HG03342 (cell line): ENCODE measurements around the gene RFXAP.

Experiments
- ATAC-seq: cut with Tn5 transposase; IDR thresholded peaks from one replicate; pipeline ENCODE4 v1.9.1; 2021; ENCODE audit warnings: mild to moderate bottlenecking, moderate library complexity; ENCODE audit not compliant: unreplicated experiment

RFXAP gene

DNA sequence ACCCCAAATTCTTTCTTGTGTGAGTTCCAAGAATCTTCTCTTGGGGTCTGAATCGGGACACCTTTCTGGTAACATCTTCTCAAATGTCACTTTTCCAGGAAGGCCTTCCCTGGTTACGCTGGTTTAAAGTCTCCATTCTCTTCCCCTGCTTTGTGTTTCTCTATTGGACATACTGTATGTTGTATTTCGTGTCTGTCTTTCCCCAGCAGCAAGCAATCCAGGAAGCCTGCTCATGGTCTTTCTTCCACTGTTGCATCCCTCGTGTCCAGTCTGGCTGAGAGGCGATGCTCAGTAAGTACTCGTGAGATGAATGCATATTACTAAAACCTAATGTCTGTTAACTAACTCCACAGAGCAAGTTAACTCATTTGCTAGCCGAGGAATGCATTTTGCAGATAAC lies 43.7 kb downstream of the RFXAP start:
- ATAC-seq, result no peak

DNA sequence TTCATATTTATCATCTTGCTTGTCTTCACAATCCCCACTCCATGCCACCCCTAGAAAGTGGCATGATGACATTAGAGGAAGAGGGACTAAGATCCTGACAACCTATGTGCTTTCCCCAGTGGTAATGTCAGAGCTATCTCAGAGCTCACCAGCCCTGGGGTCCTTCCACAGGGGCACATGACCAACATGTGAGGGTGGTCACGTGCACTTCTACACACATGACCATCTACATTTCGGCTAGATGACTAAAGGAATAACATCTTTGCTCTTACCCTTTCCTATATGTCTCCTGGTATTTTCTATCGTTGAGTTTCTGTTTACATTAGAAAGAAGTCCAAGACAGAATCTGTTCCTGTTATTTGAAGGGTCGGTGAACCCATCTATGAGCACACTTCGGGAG lies 46.2 kb downstream of the RFXAP start:
- ATAC-seq, result no peak

DNA sequence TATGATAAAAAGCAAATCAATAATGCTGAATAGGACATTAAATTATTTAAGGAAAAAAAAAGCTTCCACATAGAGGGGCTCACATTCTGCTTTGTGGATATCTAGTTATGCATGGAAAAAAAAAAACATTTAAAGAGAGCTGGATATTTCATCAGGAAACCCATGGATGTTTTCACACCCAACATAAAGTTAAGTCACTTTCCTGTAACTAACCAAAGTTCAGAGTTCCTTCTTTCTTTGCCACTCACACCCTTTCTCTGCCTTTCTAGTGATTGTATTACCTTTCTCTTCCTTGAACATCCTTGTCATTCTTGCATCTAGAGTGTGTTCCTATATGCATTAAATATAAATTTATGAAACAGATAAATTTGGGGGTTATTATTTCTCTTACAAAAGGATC lies 47.2 kb downstream of the RFXAP start:
- ATAC-seq, result no peak

DNA sequence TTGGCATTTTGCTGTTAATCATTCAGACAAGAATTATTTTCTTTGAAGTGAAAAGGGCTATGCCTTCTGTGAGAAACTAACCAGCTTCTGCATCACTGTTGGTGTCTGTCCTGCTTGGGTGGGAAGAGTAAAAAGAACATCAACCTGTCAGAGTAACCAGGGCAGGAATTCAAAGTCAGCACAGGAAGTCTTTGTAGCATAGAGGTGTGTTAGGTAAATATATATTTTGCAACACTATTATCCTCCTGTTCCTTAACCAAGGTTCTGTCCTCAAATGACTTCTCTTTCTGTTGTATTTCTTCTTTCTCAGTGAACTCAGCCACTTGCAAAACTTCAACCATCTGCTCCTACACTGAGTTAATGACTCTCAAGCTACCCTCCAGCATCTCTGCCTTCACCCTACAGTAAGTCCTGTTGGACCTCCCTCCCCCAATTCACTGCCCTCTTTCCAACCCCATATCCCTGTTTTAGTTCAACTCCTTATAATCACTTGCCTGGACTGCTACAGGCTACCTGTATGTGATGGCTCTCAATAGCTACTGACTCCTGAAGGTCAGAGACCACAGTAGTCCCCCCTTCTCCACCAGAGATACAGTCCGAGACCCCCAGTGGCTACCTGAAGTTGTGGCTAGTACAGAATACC lies 51.1 kb downstream of the RFXAP start:
- ATAC-seq, result no peak

DNA sequence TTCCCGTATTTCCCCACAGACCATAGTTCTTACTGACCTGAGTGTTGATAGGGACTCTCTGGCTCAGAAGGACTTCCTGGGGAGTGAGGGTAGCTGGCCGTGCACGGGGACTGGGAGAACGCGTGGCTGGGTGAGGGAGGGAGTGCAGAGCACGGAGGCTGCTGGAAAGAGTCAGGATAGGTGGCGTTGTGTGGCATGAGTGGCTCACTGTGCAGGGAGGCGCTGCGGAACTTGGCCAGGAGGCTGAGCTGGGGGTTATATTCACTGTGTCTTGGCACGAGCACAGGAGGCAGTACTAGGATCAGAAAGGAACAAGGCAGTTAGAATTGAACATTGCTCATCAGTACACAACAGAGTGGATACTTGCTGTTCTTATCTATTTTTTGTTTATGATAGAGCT lies 53.6 kb downstream of the RFXAP start:
- no peak for ATAC-seq

DNA sequence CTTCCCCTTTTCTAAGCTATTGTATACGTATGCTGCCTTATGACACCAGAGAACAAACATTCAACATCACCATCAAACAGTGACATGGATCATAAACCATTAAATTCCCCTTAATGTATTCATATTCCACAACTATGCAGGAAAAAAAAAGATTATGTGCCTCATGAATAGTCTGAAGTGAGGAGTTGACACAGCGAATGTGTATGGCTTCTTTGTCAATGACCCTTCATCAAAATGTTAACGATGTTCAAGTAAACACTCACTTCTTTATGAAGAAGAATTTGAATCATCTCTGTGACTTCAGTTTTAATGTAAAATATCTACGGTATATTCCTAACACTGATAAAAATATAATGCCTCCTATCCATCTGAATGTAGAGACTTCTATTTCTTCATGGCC lies 56.4 kb downstream of the RFXAP start:
- no peak for ATAC-seq

DNA sequence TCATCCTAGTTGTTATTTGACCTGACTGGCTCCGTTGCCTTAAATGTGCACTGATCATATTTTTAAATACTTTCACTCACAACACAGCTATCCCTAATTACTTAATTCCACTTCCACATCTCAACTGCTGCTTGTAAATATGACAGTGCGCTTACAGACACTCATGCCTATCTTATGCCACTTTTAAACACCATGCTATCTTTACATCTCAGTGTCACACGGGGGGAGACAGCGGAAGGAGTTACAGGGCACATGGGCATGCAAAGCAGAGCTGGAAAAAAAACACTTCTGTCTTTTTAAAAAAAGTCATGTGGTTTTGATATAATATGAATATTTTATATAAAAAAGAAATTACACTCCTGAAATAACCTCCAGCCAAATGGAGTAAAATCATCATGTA lies 56.9 kb downstream of the RFXAP start:
- no peak for ATAC-seq
